Urinary bladder (tissue), 4 donors: ENCODE measurements around the gene ARHGAP22. TPM values are rescaled to one million over a fixed set of nuclear protein-coding genes. Genes with fewer than 3 reads are reported as not detected.

Source experiments
- DNase-seq: peaks from one replicate; pipeline ENCODE4 v3.0.0-alpha.2; 2015; ENCODE audit errors: extremely low spot score
- H3K27ac ChIP-seq: one replicate; pipeline ENCODE4 v1.5.1; 2013; ENCODE audit warnings: low read depth, mild to moderate bottlenecking, moderate library complexity
- H3K36me3 ChIP-seq: one replicate; pipeline ENCODE4 v1.6.1; 2013; ENCODE audit warnings: mild to moderate bottlenecking, moderate library complexity; ENCODE audit not compliant: insufficient read depth
- H3K4me1 ChIP-seq: one replicate; pipeline ENCODE4 v1.6.1; 2013; ENCODE audit warnings: mild to moderate bottlenecking, moderate library complexity; ENCODE audit not compliant: insufficient read depth
- H3K4me3 ChIP-seq: one replicate; pipeline ENCODE4 v1.5.1; 2013; ENCODE audit warnings: low read depth, low read length
- WGBS: extraction: QIAGEN DNeasy Blood & Tissue Kit; methylation state at CpG from one replicate; pipeline ENCODE4 v1.1.7; 2013; 5-methylcytosine and 5-hydroxymethylcytosine counted together
- polyA plus RNA-seq: library from polyadenylated mRNA; stranded (reverse); fragments of 200-250 nt; gene quantifications from one replicate; pipeline ENCODE4 v1.2.3, GENCODE V29; 2013
- total RNA-seq: library from RNA; depleted of rRNA; stranded (reverse); fragments of >200 nt; gene quantifications from one replicate; pipeline ENCODE4 v1.2.3, GENCODE V29; 2014
- donor health status: healthy with polysubstance abuse.
- donor health status: healthy.

Gene ARHGAP22
- total and polyA plus RNA-seq, 2 donors = 2.3 to 6.0 TPM

- no peaks in the 10 kb centered on the region for H3K36me3 ChIP-seq
- no peak overlapping the region for H3K4me3 ChIP-seq
- no peak overlapping the region for H3K27ac ChIP-seq
- DNase-seq = no peak
- 70% methylated on average over 1 of the region's 1 CpG for WGBS
- H3K4me1 ChIP-seq = no peaks in the 10 kb centered on the region
Observed at GRCh38 chr10:48639632-48640031, 34.8 kb upstream of the ARHGAP22 start.

GRCh38 chr10:48638739-48639527 is 34.1 kb upstream of the ARHGAP22 start:
- WGBS = 78% methylated on average over 4 of the region's 4 CpGs
- Histone ChIP-seq H3K4me1 (no peaks in the 10 kb centered on the region), H3K27ac (no peak overlapping the region), H3K4me3 (no peak overlapping the region), H3K36me3 (no peaks in the 10 kb centered on the region)
- DNase-seq = no peak

GRCh38 chr10:48638158-48638557 is 33.3 kb upstream of the ARHGAP22 start:
- Histone ChIP-seq H3K27ac (no peak overlapping the region), H3K4me1 (no peaks in the 10 kb centered on the region), H3K36me3 (no peaks in the 10 kb centered on the region), H3K4me3 (no peak overlapping the region)
- 87% methylated on average over 4 of the region's 4 CpGs for WGBS
- DNase-seq = no peak

- WGBS = 89% methylated on average over 3 of the region's 3 CpGs
- DNase-seq = no peak
Observed at GRCh38 chr10:48636901-48637300, 32.0 kb upstream of the ARHGAP22 start.

GRCh38 chr10:48636231-48636630 is 31.4 kb upstream of the ARHGAP22 start:
- H3K4me3 ChIP-seq = no peak overlapping the region
- no peak for DNase-seq
- WGBS = 68% methylated on average over 3 of the region's 3 CpGs
- no peaks in the 10 kb centered on the region for H3K4me1 ChIP-seq
- H3K27ac ChIP-seq = no peak overlapping the region
- no peaks in the 10 kb centered on the region for H3K36me3 ChIP-seq

More at GRCh38 chr10:48636901-48637300, 32.0 kb upstream of the ARHGAP22 start:
- Histone ChIP-seq H3K4me1 (no peaks in the 10 kb centered on the region), H3K36me3 (no peaks in the 10 kb centered on the region), H3K4me3 (no peak overlapping the region), H3K27ac (no peak overlapping the region)

GRCh38 chr10:48634984-48635557 is 30.2 kb upstream of the ARHGAP22 start:
- DNase-seq = no peak
- Histone ChIP-seq H3K4me3 (no peak overlapping the region), H3K27ac (no peak overlapping the region), H3K36me3 (no peaks in the 10 kb centered on the region), H3K4me1 (no peaks in the 10 kb centered on the region)
- 81% methylated on average over 8 of the region's 8 CpGs for WGBS

GRCh38 chr10:48634198-48634983 is 29.5 kb upstream of the ARHGAP22 start:
- H3K4me1 ChIP-seq = no peaks in the 10 kb centered on the region
- H3K36me3 ChIP-seq = no peaks in the 10 kb centered on the region
- no peak overlapping the region for H3K27ac ChIP-seq
- 60% methylated on average over 5 of the region's 5 CpGs for WGBS
- no peak overlapping the region for H3K4me3 ChIP-seq
- no peak for DNase-seq

- no peak for DNase-seq
- Histone ChIP-seq H3K4me1 (no peaks in the 10 kb centered on the region), H3K36me3 (no peaks in the 10 kb centered on the region), H3K4me3 (no peak overlapping the region), H3K27ac (no peak overlapping the region)
- WGBS = 79% methylated on average over 4 of the region's 4 CpGs
Observed at GRCh38 chr10:48633381-48634197, 28.7 kb upstream of the ARHGAP22 start.

- no peaks in the 10 kb centered on the region for H3K36me3 ChIP-seq
- no peak for DNase-seq
- no peak overlapping the region for H3K27ac ChIP-seq
- WGBS = 92% methylated on average over 1 of the region's 1 CpG
- no peaks in the 10 kb centered on the region for H3K4me1 ChIP-seq
- no peak overlapping the region for H3K4me3 ChIP-seq
Observed at GRCh38 chr10:48632166-48632565, 27.3 kb upstream of the ARHGAP22 start.

- Histone ChIP-seq H3K36me3 (no peaks in the 10 kb centered on the region), H3K4me1 (no peaks in the 10 kb centered on the region), H3K27ac (no peak overlapping the region), H3K4me3 (no peak overlapping the region)
- no peak for DNase-seq
- WGBS = 91% methylated on average over 2 of the region's 2 CpGs
Observed at GRCh38 chr10:48627984-48628609, 23.2 kb upstream of the ARHGAP22 start.

- no peak for DNase-seq
- H3K4me3 ChIP-seq = no peak overlapping the region
- H3K36me3 ChIP-seq = no peaks in the 10 kb centered on the region
- H3K4me1 ChIP-seq = no peaks in the 10 kb centered on the region
- 81% methylated on average over 11 of the region's 11 CpGs for WGBS
- H3K27ac ChIP-seq = no peak overlapping the region
Observed at GRCh38 chr10:48626986-48627731, 22.3 kb upstream of the ARHGAP22 start.

- no peak for DNase-seq
- Histone ChIP-seq H3K27ac (no peak overlapping the region), H3K4me3 (no peak overlapping the region), H3K4me1 (no peaks in the 10 kb centered on the region), H3K36me3 (no peaks in the 10 kb centered on the region)
- WGBS = 77% methylated on average over 4 of the region's 4 CpGs
Observed at GRCh38 chr10:48626447-48626846, 21.6 kb upstream of the ARHGAP22 start.
